HCT116 (cell line): ENCODE results near the gene TNFSF13B. TPM values are rescaled to one million over a fixed set of nuclear protein-coding genes. Genes with fewer than 3 reads are reported as not detected.

Experiments used
- ATAC-seq: fragments of 200-7000 bp; cut with Tn5 transposase; 2 replicates; pipeline ENCODE4 v1.9.1; 2020; ENCODE audit warnings: mild to moderate bottlenecking, moderate library complexity
- BruUV-seq: library from RNA; stranded (reverse); fragments of 400-500 nt; replicated peaks from 2 replicates; lab custom pipeline; 2021; lab: Mats Ljungman, UMichigan
- CTCF ChIA-PET: fragments of 300-600 bp; sonication (Branson Sonifier 250); formaldehyde crosslinking; loops from one replicate; lab custom pipeline; 2021; ENCODE audit warnings: antibody characterized with exemption; lab: Charles Lee
- POLR2A ChIA-PET: fragments of 300-600, 350-600 bp; sonication (Branson Sonifier 250); formaldehyde crosslinking; loops from one replicate; lab custom pipeline; 2021; ENCODE audit warnings: antibody characterized with exemption; lab: Charles Lee
- RAD21 ChIA-PET, 2 experiments: fragments of 300-600 bp; sonication (Branson Sonifier 250); formaldehyde crosslinking; loops; one replicate each; lab custom pipeline; 2023; ENCODE audit warnings: low total read pairs in 2 of 2; ENCODE audit not compliant: uncharacterized antibody in 2 of 2, unreplicated experiment in 2 of 2, low non-redundant PET in 1 of 2; lab: Charles Lee
- DNase-seq: peaks from one replicate; pipeline ENCODE4 v3.0.0-alpha.2; 2010; ENCODE audit warnings: low read depth, low spot score
- H2AFZ ChIP-seq: fragments of 200-600 bp; shearing (Covaris generic), sonication (generic); 2 replicates; pipeline ENCODE4 v1.6.1; 2017; ENCODE audit warnings: low read depth, mixed run types, mixed read lengths, antibody characterized with exemption, low read length; ENCODE audit not compliant: poor library complexity, severe bottlenecking
- H3K27ac ChIP-seq: 2 replicates; pipeline ENCODE4 v1.5.1; 2012; ENCODE audit warnings: low read depth, low read length
- H3K27me3 ChIP-seq: fragments of 200-600 bp; sonication (generic); 2 replicates; pipeline ENCODE4 v1.6.1; 2016; ENCODE audit warnings: mixed run types, low read length, mixed read lengths; ENCODE audit not compliant: insufficient read depth
- H3K36me3 ChIP-seq, 2 experiments: fragments of 200-500 bp in 1 of 2; fragments of 200-600 bp in 1 of 2; sonication (Bioruptor generic) in 1 of 2; sonication (generic) in 1 of 2; 2 replicates each; pipeline versions ENCODE4 v1.5.1 to v1.6.1; 2014 to 2016; ENCODE audit warnings: low read length in 2 of 2, inconsistent platforms in 1 of 2, mixed read lengths in 1 of 2, mixed run types in 1 of 2; ENCODE audit not compliant: insufficient read depth in 2 of 2, control insufficient read depth in 1 of 2
- H3K4me1 ChIP-seq, 2 experiments: fragments of 200-600 bp in 1 of 2; sonication (generic) in 1 of 2; 2 replicates each; pipeline versions ENCODE4 v1.5.1 to v1.6.1; 2012 to 2017; ENCODE audit warnings: low read length in 2 of 2, inconsistent platforms in 1 of 2, mild to moderate bottlenecking in 1 of 2, mixed read lengths in 1 of 2, mixed run types in 1 of 2, moderate library complexity in 1 of 2; ENCODE audit not compliant: insufficient read depth in 2 of 2, control insufficient read depth in 1 of 2
- H3K4me2 ChIP-seq: fragments of 200-600 bp; sonication (generic); 2 replicates; pipeline ENCODE4 v1.6.1; 2017; ENCODE audit warnings: mixed run types, low read length, mixed read lengths
- H3K4me3 ChIP-seq, 2 experiments: fragments of 200-600 bp in 1 of 2; sonication (generic) in 1 of 2; replicated peaks in 1 of 2; 2 replicates each; pipeline ENCODE4 v1.5.1; 2011 to 2016; ENCODE audit warnings: low read length in 2 of 2, control low read depth in 1 of 2, low read depth in 1 of 2, mild to moderate bottlenecking in 1 of 2, mixed read lengths in 1 of 2, mixed run types in 1 of 2
- H3K79me2 ChIP-seq: fragments of 200-600 bp; sonication (generic); 2 replicates; pipeline ENCODE4 v1.6.1; 2017; ENCODE audit warnings: mild to moderate bottlenecking, mixed run types, low read length, moderate library complexity, mixed read lengths; ENCODE audit not compliant: insufficient read depth
- H3K9ac ChIP-seq: fragments of 200-600 bp; sonication (generic); 2 replicates; pipeline ENCODE4 v1.6.1; 2016; ENCODE audit warnings: low read length, mixed read lengths
- H3K9me2 ChIP-seq: fragments of 200-600 bp; sonication (generic), shearing (Covaris generic); 2 replicates; pipeline ENCODE4 v1.6.1; 2017; ENCODE audit warnings: mixed run types, mild to moderate bottlenecking, moderate library complexity; ENCODE audit not compliant: insufficient read depth
- H3K9me3 ChIP-seq, 2 experiments: fragments of 200-500 bp in 1 of 2; fragments of 200-600 bp in 1 of 2; sonication (Bioruptor generic) in 1 of 2; sonication (generic) in 1 of 2; 2 replicates each; pipeline ENCODE4 v1.6.1; 2014 to 2017; ENCODE audit warnings: low read length in 2 of 2, mixed read lengths in 2 of 2, inconsistent platforms in 1 of 2, low read depth in 1 of 2, mild to moderate bottlenecking in 1 of 2, mixed run types in 1 of 2, moderate library complexity in 1 of 2; ENCODE audit not compliant: control insufficient read depth in 1 of 2, insufficient read depth in 1 of 2
- H4K20me1 ChIP-seq: fragments of 200-600 bp; sonication (generic), shearing (Covaris generic); 2 replicates; pipeline ENCODE4 v1.6.1; 2017; ENCODE audit warnings: mixed run types, mild to moderate bottlenecking, moderate library complexity; ENCODE audit not compliant: insufficient read depth
- CEBPB ChIP-seq: IDR thresholded peaks from 2 replicates; pipeline ENCODE4 v1.6.1; 2012; ENCODE audit warnings: low read depth
- EZH2phosphoT487 ChIP-seq: fragments of 200-600 bp; IDR thresholded peaks from 2 replicates; pipeline ENCODE4 v1.6.1; 2018; ENCODE audit warnings: antibody characterized with exemption, borderline replicate concordance
- FOSL1 ChIP-seq: IDR thresholded peaks from 2 replicates; pipeline ENCODE4 v1.6.1; 2012; ENCODE audit warnings: low read depth
- JUND ChIP-seq: IDR thresholded peaks from 2 replicates; pipeline ENCODE4 v1.6.1; 2012
- MAX ChIP-seq: IDR thresholded peaks from 2 replicates; pipeline ENCODE4 v1.6.1; 2012
- POLR2A ChIP-seq: IDR thresholded peaks from 2 replicates; pipeline ENCODE4 v1.7.0; 2011; ENCODE audit warnings: borderline replicate concordance; ENCODE audit not compliant: insufficient read depth, insufficient read length; ENCODE audit errors: extremely low read depth
- RAD21 ChIP-seq: IDR thresholded peaks from 2 replicates; pipeline ENCODE4 v1.6.1; 2012; ENCODE audit warnings: low read depth, mild to moderate bottlenecking
- REST ChIP-seq: IDR thresholded peaks from 2 replicates; pipeline ENCODE4 v1.6.1; 2012; ENCODE audit warnings: low read depth
- ZBTB33 ChIP-seq: IDR thresholded peaks from 2 replicates; pipeline ENCODE4 v1.6.1; 2011; ENCODE audit warnings: mild to moderate bottlenecking, low read length, moderate library complexity; ENCODE audit not compliant: insufficient replicate concordance; ENCODE audit errors: extremely low read depth
- ZNF274 ChIP-seq: fragments of 200-500 bp; sonication (Bioruptor generic); IDR thresholded peaks from 2 replicates; pipeline ENCODE4 v1.6.1; 2014; ENCODE audit warnings: mild to moderate bottlenecking, low read depth, low read length, inconsistent platforms
- intact Hi-C: fragments of 100-400 bp; cut with micrococcal nuclease; formaldehyde crosslinking; loops from 2 replicates; pipeline ENCODE4 v1.10.0; 2022
- total RNA-seq: library from RNA; stranded (reverse); gene quantifications from one replicate; pipeline ENCODE4 v1.2.1, GENCODE V29; 2021; ENCODE audit not compliant: unreplicated experiment

TNFSF13B gene
- total RNA-seq, 1 experiment from 2014 or later: 1.3 TPM

- no peaks in the 10 kb centered on the region for H3K4me1 ChIP-seq
- ChIA-PET RAD21 (no interaction called here), CTCF (no interaction called here), POLR2A (no interaction called here)
- intact Hi-C loops: no loop called here
- H3K9ac ChIP-seq: no peak overlapping the region
- H2AFZ ChIP-seq: no peak overlapping the region
- ATAC-seq: no peak
- no peak for DNase-seq
- no peaks in the 10 kb centered on the region for H3K79me2 ChIP-seq
- H4K20me1 ChIP-seq: no peaks in the 10 kb centered on the region
- H3K4me2 ChIP-seq: no peak overlapping the region
- no peaks in the 10 kb centered on the region for H3K36me3 ChIP-seq
- peaks cover 17% of the 10 kb centered on the region; the same call in 1 of the 2 replicates for H3K27me3 ChIP-seq
- no TSS peak for BruUV-seq
- TF ChIP-seq EZH2phosphoT487 (no peak), ZBTB33 (no peak), JUND (no peak), REST (no peak), CEBPB (no peak), FOSL1 (no peak), POLR2A (no peak), MAX (no peak), ZNF274 (no peak), RAD21 (no peak)
- H3K9me2 ChIP-seq: no peaks in the 10 kb centered on the region
- no peaks in the 10 kb centered on the region for H3K9me3 ChIP-seq
- no peak overlapping the region for H3K27ac ChIP-seq
- no peak overlapping the region for H3K4me3 ChIP-seq
Measured at GRCh38 chr13:108315991-108316390, 46.5 kb downstream of the TNFSF13B start.
